ENCODE data around the gene IL7R.

Gene IL7R

DNA sequence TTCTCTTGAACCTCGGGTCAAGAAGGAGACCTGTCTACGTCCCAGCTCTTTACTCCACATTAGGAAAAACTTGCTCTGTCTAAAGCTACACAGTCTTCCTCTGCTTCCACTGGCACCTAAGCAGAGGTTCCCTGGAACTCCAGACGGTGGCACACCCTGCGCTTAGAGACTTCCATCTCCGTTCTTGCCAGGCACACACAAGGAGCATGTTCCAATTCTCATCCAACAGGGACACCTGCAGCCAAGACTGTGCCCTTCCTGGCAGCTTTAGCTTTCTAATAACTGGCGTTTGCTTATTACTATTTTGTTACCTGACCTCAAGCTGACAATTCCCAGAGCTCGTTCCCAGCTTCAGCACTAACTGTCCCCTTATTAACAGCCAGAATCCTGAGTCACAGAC lies 65.8 kb downstream of the IL7R start:
- TF ChIP-seq POLR2A (IDR thresholded peaks at IDR 0.05; ENCODE audit: low read depth, low read length) = no peak
- no peak for TF ChIP-seq TAF1 (IDR thresholded peaks at IDR 0.05; ENCODE audit: borderline replicate concordance, low read depth, low read length)
- TF ChIP-seq POLR2AphosphoS5 (IDR thresholded peaks at IDR 0.05; ENCODE audit: low read depth, low read length) = no peak
- FAIRE-seq (no peak), DNase-seq (ENCODE audit: insufficient read length) (no peak)

DNA sequence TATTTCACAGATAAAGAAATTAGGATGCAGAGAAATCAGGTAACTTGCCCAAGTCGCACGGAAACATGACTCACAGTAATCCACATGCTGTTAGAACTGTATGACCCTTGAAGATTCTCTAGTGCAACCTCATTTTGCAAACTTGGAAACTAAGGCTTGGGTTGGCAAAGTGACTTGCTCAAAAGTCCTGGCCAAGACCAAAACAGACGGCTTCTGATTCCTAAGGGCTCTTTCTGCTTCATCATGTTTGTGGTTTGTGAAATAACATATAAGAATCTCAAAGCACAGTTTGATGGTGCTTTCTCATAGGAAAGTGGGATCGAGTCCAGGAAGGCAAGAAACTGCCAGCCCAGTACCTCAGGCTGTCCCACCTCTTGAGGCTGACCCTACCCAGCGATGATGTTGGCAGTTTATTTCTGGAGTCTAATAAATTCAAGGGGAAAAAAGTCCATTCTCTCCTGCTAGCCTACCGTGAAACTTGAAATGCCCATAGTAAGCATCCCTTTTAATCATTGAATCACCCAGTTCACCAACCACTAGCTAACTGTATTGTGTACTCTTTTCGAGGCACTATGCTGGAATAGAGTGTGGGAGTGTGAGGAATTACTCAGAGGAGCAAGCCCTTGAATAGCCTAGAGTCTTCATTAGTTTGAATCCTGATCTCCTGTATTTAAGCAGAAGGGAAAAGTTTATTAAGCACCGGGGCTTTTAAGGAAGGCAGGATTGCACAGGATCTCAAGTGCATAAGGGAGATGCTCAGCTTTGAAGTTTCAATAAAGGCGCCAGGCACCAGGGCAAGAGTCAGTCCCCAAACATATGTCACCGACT lies 67.6 kb downstream of the IL7R start:
- no peak for DNase-seq (ENCODE audit: insufficient read length)
- FAIRE-seq = peak; percentile 48
- TF ChIP-seq POLR2A (IDR thresholded peaks at IDR 0.05; ENCODE audit: low read depth, low read length) (no peak), TAF1 (IDR thresholded peaks at IDR 0.05; ENCODE audit: borderline replicate concordance, low read depth, low read length) (no peak)

DNA sequence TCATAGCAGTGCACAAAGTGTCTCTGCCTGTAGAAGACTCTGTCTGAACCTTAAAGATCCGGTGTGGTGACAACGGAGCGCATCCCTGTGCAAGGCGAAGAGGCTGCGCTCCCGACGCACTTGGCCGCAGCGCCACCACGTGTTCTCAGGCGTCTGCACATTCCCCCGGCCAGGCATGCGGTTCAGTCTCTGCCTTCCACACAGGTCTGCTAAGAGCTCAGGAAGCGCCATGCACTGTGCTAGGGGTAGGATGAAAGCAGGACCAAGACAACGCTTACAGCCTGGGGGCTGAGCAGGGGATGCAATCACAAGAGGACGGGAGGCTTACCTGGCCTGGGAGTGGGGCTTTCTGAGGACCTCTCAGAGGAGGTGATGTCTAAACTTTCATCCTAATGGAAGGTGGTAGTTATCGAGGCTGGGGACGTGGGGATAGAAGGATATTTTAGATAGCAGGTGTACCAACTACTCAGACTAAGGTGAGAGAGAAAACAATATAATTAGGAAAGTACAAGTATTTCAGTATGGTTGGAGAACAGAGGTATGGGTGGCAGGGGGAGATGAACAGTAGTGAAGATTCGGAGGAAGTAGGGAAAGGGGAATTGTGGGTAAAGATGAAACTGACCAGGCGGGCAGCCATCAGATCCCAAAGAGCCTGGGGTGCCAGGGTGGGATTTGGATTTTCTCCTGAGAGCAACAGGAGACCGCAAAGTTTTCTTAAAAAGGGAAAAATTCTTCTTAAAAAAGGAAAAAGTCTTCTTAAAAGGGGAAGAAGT lies 68.4 kb downstream of the IL7R start:
- no peak for TF ChIP-seq TAF1 (IDR thresholded peaks at IDR 0.05; ENCODE audit: borderline replicate concordance, low read depth, low read length)
- TF ChIP-seq POLR2A (IDR thresholded peaks at IDR 0.05; ENCODE audit: low read depth, low read length) = no peak
- no peak for TF ChIP-seq POLR2AphosphoS5 (IDR thresholded peaks at IDR 0.05; ENCODE audit: low read depth, low read length)
- FAIRE-seq (peak; percentile 93), DNase-seq (ENCODE audit: insufficient read length) (peak; percentile 37)

DNA sequence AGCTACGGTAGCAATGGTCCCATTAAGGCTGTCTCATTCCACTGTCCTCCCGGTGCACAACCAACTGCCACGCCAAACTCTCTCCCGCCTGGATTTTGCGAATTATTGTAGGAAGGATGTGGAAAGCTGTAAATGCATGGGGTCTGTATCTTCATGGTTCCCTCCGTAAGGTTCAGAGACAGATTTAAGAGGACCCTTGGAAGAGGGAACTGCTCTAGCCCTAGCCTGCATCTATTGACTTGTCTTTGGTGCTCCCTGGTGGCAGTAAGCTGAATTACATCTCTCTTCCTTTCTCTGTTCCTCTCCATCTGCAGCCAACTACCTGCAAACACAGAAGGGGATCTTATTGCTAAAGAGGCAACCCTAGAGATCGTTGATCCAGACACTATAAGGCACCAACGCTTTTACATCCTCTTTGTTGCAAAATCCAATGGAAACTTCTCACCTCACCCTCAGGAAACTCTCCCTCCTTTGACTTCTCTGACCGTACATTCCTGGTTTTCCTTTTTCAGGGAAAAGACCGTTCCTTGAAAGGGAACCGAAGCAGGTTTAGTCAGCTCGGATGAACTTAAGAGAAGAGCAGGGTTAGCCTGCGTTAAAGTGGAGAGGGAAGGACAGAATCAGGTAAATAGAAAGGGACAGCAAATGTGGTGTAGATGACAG lies 69.8 kb downstream of the IL7R start:
- FAIRE-seq (peak; percentile 93), DNase-seq (ENCODE audit: insufficient read length) (no peak)
- TF ChIP-seq POLR2A (IDR thresholded peaks at IDR 0.05; ENCODE audit: low read depth, low read length) (no peak), POLR2AphosphoS5 (IDR thresholded peaks at IDR 0.05; ENCODE audit: low read depth, low read length) (no peak), TAF1 (IDR thresholded peaks at IDR 0.05; ENCODE audit: borderline replicate concordance, low read depth, low read length) (no peak)

All from GM12892 (cell line).